Skeletal muscle tissue (tissue), 4 donors: ENCODE data around the gene TSPAN18. TPM values are rescaled to one million over a fixed set of nuclear protein-coding genes. Genes with fewer than 3 reads are reported as not detected.

ENCODE experiments used
- H3K27ac ChIP-seq: one replicate; pipeline ENCODE4 v1.7.0; 2013; ENCODE audit warnings: mild to moderate bottlenecking, low read depth, low read length, inconsistent platforms
- H3K27me3 ChIP-seq, 3 donors: one replicate each; pipeline ENCODE4 v1.7.0; 2013; ENCODE audit warnings: low read length in 3 of 3; ENCODE audit not compliant: control insufficient read depth in 3 of 3, insufficient read depth in 3 of 3
- H3K36me3 ChIP-seq, 3 donors: one replicate each; pipeline ENCODE4 v1.7.0; 2013; ENCODE audit warnings: low read length in 3 of 3; ENCODE audit not compliant: control insufficient read depth in 3 of 3, insufficient read depth in 3 of 3
- H3K4me1 ChIP-seq, 3 donors: one replicate each; pipeline ENCODE4 v1.7.0; 2013; ENCODE audit warnings: low read length in 3 of 3, mild to moderate bottlenecking in 3 of 3; ENCODE audit not compliant: control insufficient read depth in 3 of 3, insufficient read depth in 3 of 3
- H3K4me3 ChIP-seq, 3 donors: one replicate each; pipeline ENCODE4 v1.7.0; 2013; ENCODE audit warnings: low read length in 3 of 3
- H3K9ac ChIP-seq, 3 donors: one replicate each; pipeline ENCODE4 v1.7.0; 2013; ENCODE audit warnings: low read length in 3 of 3, mild to moderate bottlenecking in 3 of 3, moderate library complexity in 2 of 3, low read depth in 1 of 3
- H3K9me3 ChIP-seq, 3 donors: one replicate each; pipeline ENCODE4 v1.7.0; 2013; ENCODE audit warnings: low read length in 3 of 3; ENCODE audit not compliant: control insufficient read depth in 3 of 3
- total RNA-seq: library from RNA; depleted of rRNA; stranded (reverse); fragments of >200 nt; gene quantifications from one replicate; pipeline ENCODE4 v1.2.3, GENCODE V29; 2014
- donor health status: Osteomylitis.

The TSPAN18 gene
- total RNA-seq, 1 donor from 2014 or later = 11.5 TPM

GRCh38 chr11:44917741-44918140 is 191.0 kb downstream of the TSPAN18 start:
- Histone ChIP-seq H3K9me3 (no peaks in the 10 kb centered on the region), H3K4me1 (peaks cover 0 to 4% (median 3%) of the 10 kb centered on the region in 3 donors), H3K36me3 (peaks cover 0 to 4% (median 0%) of the 10 kb centered on the region in 3 donors), H3K27ac (no peak overlapping the region), H3K27me3 (peaks cover 0 to 3% (median 0%) of the 10 kb centered on the region in 3 donors), H3K9ac (no peak overlapping the region), H3K4me3 (no peak overlapping the region)

- H3K4me3 ChIP-seq = no peak overlapping the region
- no peaks in the 10 kb centered on the region for H3K9me3 ChIP-seq
- no peak overlapping the region for H3K9ac ChIP-seq
- peaks cover 0 to 4% (median 1%) of the 10 kb centered on the region in 3 donors for H3K4me1 ChIP-seq
- H3K36me3 ChIP-seq = peaks cover 0 to 2% (median 0%) of the 10 kb centered on the region in 3 donors
- no peak overlapping the region for H3K27ac ChIP-seq
- no peaks in the 10 kb centered on the region for H3K27me3 ChIP-seq
Observed at GRCh38 chr11:44920451-44920850, 193.7 kb downstream of the TSPAN18 start.

GRCh38 chr11:44923115-44923514 is 196.4 kb downstream of the TSPAN18 start:
- Histone ChIP-seq H3K4me1 (peaks cover 0 to 10% (median 9%) of the 10 kb centered on the region in 3 donors), H3K36me3 (peaks cover 0 to 2% (median 0%) of the 10 kb centered on the region in 3 donors), H3K27ac (no peak overlapping the region), H3K9me3 (no peaks in the 10 kb centered on the region), H3K27me3 (peaks cover 0 to 8% (median 0%) of the 10 kb centered on the region in 3 donors), H3K9ac (no peak overlapping the region), H3K4me3 (no peak overlapping the region)

GRCh38 chr11:44923806-44924205 is 197.0 kb downstream of the TSPAN18 start:
- no peak overlapping the region for H3K27ac ChIP-seq
- peaks cover 0 to 10% (median 0%) of the 10 kb centered on the region in 3 donors for H3K27me3 ChIP-seq
- no peak overlapping the region for H3K4me3 ChIP-seq
- peaks cover 0 to 10% (median 9%) of the 10 kb centered on the region in 3 donors for H3K4me1 ChIP-seq
- no peaks in the 10 kb centered on the region for H3K9me3 ChIP-seq
- H3K36me3 ChIP-seq = peaks cover 0 to 2% (median 0%) of the 10 kb centered on the region in 3 donors
- H3K9ac ChIP-seq = no peak overlapping the region

GRCh38 chr11:44926036-44926435 is 199.3 kb downstream of the TSPAN18 start:
- H3K36me3 ChIP-seq = peaks cover 0 to 2% (median 0%) of the 10 kb centered on the region in 3 donors
- no peak overlapping the region for H3K9ac ChIP-seq
- H3K27me3 ChIP-seq = peaks cover 0 to 14% (median 0%) of the 10 kb centered on the region in 3 donors
- H3K4me1 ChIP-seq = peaks cover 0 to 10% (median 9%) of the 10 kb centered on the region in 3 donors
- no peaks in the 10 kb centered on the region for H3K9me3 ChIP-seq
- H3K27ac ChIP-seq = no peak overlapping the region
- H3K4me3 ChIP-seq = no peak overlapping the region

- H3K9me3 ChIP-seq = no peaks in the 10 kb centered on the region
- H3K4me3 ChIP-seq = no peak overlapping the region
- no peak overlapping the region for H3K9ac ChIP-seq
- H3K27me3 ChIP-seq = peaks cover 0 to 14% (median 0%) of the 10 kb centered on the region in 3 donors
- H3K36me3 ChIP-seq = peaks cover 0 to 2% (median 0%) of the 10 kb centered on the region in 3 donors
- H3K27ac ChIP-seq = no peak overlapping the region
- H3K4me1 ChIP-seq = peaks cover 0 to 10% (median 9%) of the 10 kb centered on the region in 3 donors
Observed at GRCh38 chr11:44927174-44927661, 200.5 kb downstream of the TSPAN18 start.

- H3K9me3 ChIP-seq = no peaks in the 10 kb centered on the region
- no peak overlapping the region for H3K27ac ChIP-seq
- H3K4me3 ChIP-seq = no peak overlapping the region
- no peak overlapping the region for H3K9ac ChIP-seq
- H3K4me1 ChIP-seq = peaks cover 0 to 10% (median 9%) of the 10 kb centered on the region in 3 donors
- peaks cover 0 to 2% (median 0%) of the 10 kb centered on the region in 3 donors for H3K36me3 ChIP-seq
- H3K27me3 ChIP-seq = peaks cover 0 to 14% (median 0%) of the 10 kb centered on the region in 3 donors
Observed at GRCh38 chr11:44928144-44928543, 201.4 kb downstream of the TSPAN18 start.

- H3K36me3 ChIP-seq = peaks cover 0 to 2% (median 0%) of the 10 kb centered on the region in 3 donors
- peaks cover 0 to 14% (median 0%) of the 10 kb centered on the region in 3 donors for H3K27me3 ChIP-seq
- no peak overlapping the region for H3K27ac ChIP-seq
- H3K4me1 ChIP-seq = peaks cover 0 to 10% (median 9%) of the 10 kb centered on the region in 3 donors
- H3K9ac ChIP-seq = no peak overlapping the region
- no peaks in the 10 kb centered on the region for H3K9me3 ChIP-seq
- no peak overlapping the region for H3K4me3 ChIP-seq
Observed at GRCh38 chr11:44928816-44929215, 202.1 kb downstream of the TSPAN18 start.

GRCh38 chr11:44930588-44931302 is 204.0 kb downstream of the TSPAN18 start:
- H3K27me3 ChIP-seq = peaks cover 0 to 18% (median 0%) of the 10 kb centered on the region in 3 donors
- no peaks in the 10 kb centered on the region for H3K9me3 ChIP-seq
- H3K9ac ChIP-seq = no peak overlapping the region
- H3K4me3 ChIP-seq = no peak overlapping the region
- peaks cover 0 to 7% (median 6%) of the 10 kb centered on the region in 3 donors for H3K4me1 ChIP-seq
- peaks cover 4 to 9% (median 4%) of the 10 kb centered on the region in 3 donors for H3K36me3 ChIP-seq
- H3K27ac ChIP-seq = no peak overlapping the region

- Histone ChIP-seq H3K27me3 (peaks cover 0 to 18% (median 0%) of the 10 kb centered on the region in 3 donors), H3K9me3 (no peaks in the 10 kb centered on the region), H3K9ac (no peak overlapping the region), H3K4me1 (no peaks in the 10 kb centered on the region), H3K36me3 (peaks cover 4 to 9% (median 4%) of the 10 kb centered on the region in 3 donors), H3K4me3 (no peak overlapping the region), H3K27ac (no peak overlapping the region)
Observed at GRCh38 chr11:44931466-44931865, 204.7 kb downstream of the TSPAN18 start.
